ENCODE results near the gene OLFM3. TPM values are rescaled to one million over a fixed set of nuclear protein-coding genes. Genes with fewer than 3 reads are reported as not detected.

OLFM3 gene
- total and polyA plus RNA-seq, 8 donors, result 0.16 to 0.20 TPM; not detected in 6

- no peak overlapping the region for H3K27ac ChIP-seq
- H3K36me3 ChIP-seq, result no peaks in the 10 kb centered on the region
- H3K27me3 ChIP-seq, result no peaks in the 10 kb centered on the region
- intact Hi-C loops (cut with DNase I), result no loop called here
- H3K9me3 ChIP-seq, result no peaks in the 10 kb centered on the region
- WGBS, 2 donors, result 57 to 69% methylated on average over 2 of the region's 2 CpGs
- ATAC-seq, result no peak
- no peak overlapping the region for H3K4me3 ChIP-seq
- TF ChIP-seq, protein P1, sequence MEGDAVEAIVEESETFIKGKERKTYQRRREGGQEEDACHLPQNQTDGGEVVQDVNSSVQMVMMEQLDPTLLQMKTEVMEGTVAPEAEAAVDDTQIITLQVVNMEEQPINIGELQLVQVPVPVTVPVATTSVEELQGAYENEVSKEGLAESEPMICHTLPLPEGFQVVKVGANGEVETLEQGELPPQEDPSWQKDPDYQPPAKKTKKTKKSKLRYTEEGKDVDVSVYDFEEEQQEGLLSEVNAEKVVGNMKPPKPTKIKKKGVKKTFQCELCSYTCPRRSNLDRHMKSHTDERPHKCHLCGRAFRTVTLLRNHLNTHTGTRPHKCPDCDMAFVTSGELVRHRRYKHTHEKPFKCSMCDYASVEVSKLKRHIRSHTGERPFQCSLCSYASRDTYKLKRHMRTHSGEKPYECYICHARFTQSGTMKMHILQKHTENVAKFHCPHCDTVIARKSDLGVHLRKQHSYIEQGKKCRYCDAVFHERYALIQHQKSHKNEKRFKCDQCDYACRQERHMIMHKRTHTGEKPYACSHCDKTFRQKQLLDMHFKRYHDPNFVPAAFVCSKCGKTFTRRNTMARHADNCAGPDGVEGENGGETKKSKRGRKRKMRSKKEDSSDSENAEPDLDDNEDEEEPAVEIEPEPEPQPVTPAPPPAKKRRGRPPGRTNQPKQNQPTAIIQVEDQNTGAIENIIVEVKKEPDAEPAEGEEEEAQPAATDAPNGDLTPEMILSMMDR (IDR thresholded peaks at IDR 0.05), result no peak
- DNase-seq, result no peak
- peaks cover 0 to 3% (median 2%) of the 10 kb centered on the region in 3 donors for H3K4me1 ChIP-seq
- no peak for FAIRE-seq
These were observed 89.5 kb downstream of the OLFM3 start for GRCh38 chr1:101907264-101907663.

DNA sequence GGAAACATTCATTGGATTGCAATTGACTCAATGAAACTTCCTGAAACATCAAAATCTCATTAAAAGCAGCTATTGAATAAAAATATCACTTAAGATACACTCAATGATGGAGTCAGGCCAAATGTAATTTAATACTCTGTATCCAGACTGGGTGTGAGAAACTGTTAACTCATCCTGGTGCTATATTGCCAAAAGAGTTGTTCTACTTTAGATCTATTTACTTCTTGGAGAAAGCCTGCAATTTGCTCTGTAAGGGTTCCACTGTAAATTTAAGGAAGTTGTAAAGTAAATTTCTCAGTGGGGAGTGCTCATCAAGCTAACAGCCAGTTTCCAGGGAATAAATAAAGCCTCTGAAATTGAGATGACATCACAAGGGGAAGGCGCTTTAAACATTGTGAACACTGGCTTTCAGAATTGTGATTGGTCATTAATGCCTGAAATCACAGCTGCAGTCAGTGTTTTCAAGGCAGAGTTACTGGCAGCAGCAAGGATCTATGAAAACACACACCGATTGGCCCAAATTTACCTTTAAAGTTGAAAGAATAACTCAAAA is 91.4 kb downstream of the OLFM3 start:
- FAIRE-seq, result no peak

GRCh38 chr1:101902199-101902598 is 94.5 kb downstream of the OLFM3 start:
- DNase-seq (no peak), ATAC-seq (no peak), FAIRE-seq (no peak)
- no peaks in the 10 kb centered on the region for H3K36me3 ChIP-seq
- H3K27ac ChIP-seq, result no peak overlapping the region
- intact Hi-C loops (cut with DNase I), result no loop called here
- TF ChIP-seq, protein P1 (IDR thresholded peaks at IDR 0.05), result no peak
- H3K9me3 ChIP-seq, result no peaks in the 10 kb centered on the region
- H3K4me3 ChIP-seq, result no peak overlapping the region
- WGBS, 2 donors, result 57 to 71% methylated on average over 1 of the region's 1 CpG
- H3K27me3 ChIP-seq, result no peaks in the 10 kb centered on the region
- H3K4me1 ChIP-seq, result peaks cover 0 to 5% (median 3%) of the 10 kb centered on the region in 3 donors

More for the DNA sequence above, 91.4 kb downstream of the OLFM3 start:
- H3K9me3 ChIP-seq, result no peaks in the 10 kb centered on the region
- ATAC-seq, result no peak
- H3K36me3 ChIP-seq, result no peaks in the 10 kb centered on the region
- H3K4me1 ChIP-seq, result peaks cover 0 to 5% (median 3%) of the 10 kb centered on the region in 3 donors
- H3K4me3 ChIP-seq, result no peak overlapping the region
- no peak overlapping the region for H3K27ac ChIP-seq
- no peaks in the 10 kb centered on the region for H3K27me3 ChIP-seq
- TF ChIP-seq, protein P1 (IDR thresholded peaks at IDR 0.05), result no peak
- DNase-seq, result no peak
- intact Hi-C loops (cut with DNase I), result no loop called here
- WGBS, 2 donors, result 63 to 75% methylated on average over 2 of the region's 2 CpGs

- Histone ChIP-seq H3K4me1 (peaks cover 0 to 5% (median 0%) of the 10 kb centered on the region in 3 donors), H3K4me3 (no peak overlapping the region), H3K27me3 (no peaks in the 10 kb centered on the region), H3K27ac (no peak overlapping the region), H3K36me3 (no peaks in the 10 kb centered on the region), H3K9me3 (no peaks in the 10 kb centered on the region)
- FAIRE-seq, result no peak
- WGBS, 2 donors, result 80 to 96% methylated on average over 2 of the region's 2 CpGs
- DNase-seq, result no peak
- intact Hi-C loops (cut with DNase I), result no loop called here
- ATAC-seq, result no peak
- TF ChIP-seq, protein P1 (IDR thresholded peaks at IDR 0.05), result no peak
These were observed 98.6 kb downstream of the OLFM3 start for GRCh38 chr1:101898137-101898536.

GRCh38 chr1:101884621-101885020 is 112.1 kb downstream of the OLFM3 start:
- Histone ChIP-seq H3K27me3 (no peaks in the 10 kb centered on the region), H3K9me3 (no peaks in the 10 kb centered on the region), H3K27ac (no peak overlapping the region), H3K4me3 (no peak overlapping the region), H3K36me3 (no peaks in the 10 kb centered on the region), H3K4me1 (no peaks in the 10 kb centered on the region)
- TF ChIP-seq, protein P1 (IDR thresholded peaks at IDR 0.05), result no peak
- no peak for FAIRE-seq
- intact Hi-C loops (cut with DNase I), result no loop called here
- ATAC-seq, result no peak
- DNase-seq, result no peak
- 49 to 55% methylated on average over 2 of the region's 2 CpGs for WGBS, 2 donors

All from pancreas (tissue), 10 donors.